Fibroblast of pulmonary artery (primary cell): ENCODE results near the gene SBK2.

Experiments
- DNase-seq: peaks from one replicate; pipeline ENCODE4 v3.0.0-alpha.2; 2010; ENCODE audit warnings: low read depth
- H3K4me3 ChIP-seq: replicated peaks from 2 replicates; pipeline ENCODE4 v1.5.1; 2011; ENCODE audit warnings: low read depth, mild to moderate bottlenecking, control low read depth, low read length, moderate library complexity
- CTCF ChIP-seq: IDR thresholded peaks from 2 replicates; pipeline ENCODE4 v1.5.1; 2011; ENCODE audit warnings: mild to moderate bottlenecking, control low read depth, low read length, inconsistent platforms; ENCODE audit errors: missing control alignments

The SBK2 gene

GRCh38 chr19:55567708-55568328 lies 30.9 kb upstream of the SBK2 start:
- no peak for TF ChIP-seq CTCF
- H3K4me3 ChIP-seq, result no peak overlapping the region
- DNase-seq, result no peak

GRCh38 chr19:55566823-55567222 lies 29.9 kb upstream of the SBK2 start:
- TF ChIP-seq CTCF, result no peak
- no peak overlapping the region for H3K4me3 ChIP-seq
- DNase-seq, result no peak

- no peak overlapping the region for H3K4me3 ChIP-seq
- peak; percentile 33 for DNase-seq
- TF ChIP-seq CTCF, result no peak
These were observed 26.3 kb upstream of the SBK2 start for GRCh38 chr19:55563261-55563690.

GRCh38 chr19:55559684-55560083 lies 22.8 kb upstream of the SBK2 start:
- TF ChIP-seq CTCF, result no peak
- no peak for DNase-seq
- H3K4me3 ChIP-seq, result no peak overlapping the region

- no peak overlapping the region for H3K4me3 ChIP-seq
- TF ChIP-seq CTCF, result no peak
- no peak for DNase-seq
These were observed 17.8 kb upstream of the SBK2 start for GRCh38 chr19:55554741-55555152.

GRCh38 chr19:55554302-55554701 lies 17.4 kb upstream of the SBK2 start:
- TF ChIP-seq CTCF, result no peak
- no peak for DNase-seq
- H3K4me3 ChIP-seq, result no peak overlapping the region
